ENCODE measurements around the gene CHST11. TPM values are rescaled to one million over a fixed set of nuclear protein-coding genes. Genes with fewer than 3 reads are reported as not detected.

CHST11 gene
- total RNA-seq, 1 experiment from 2014 or later: 1.1 TPM

GRCh38 chr12:104575442-104576186 is 118.9 kb downstream of the CHST11 start:
- Histone ChIP-seq H3K27me3 (replicated peaks; ENCODE audit: insufficient read depth, low read depth, low read length, poor library complexity) (no peaks in the 10 kb centered on the region), H3K9me3 (ENCODE audit: low read depth, low read length, poor library complexity, severe bottlenecking) (no peaks in the 10 kb centered on the region), H3K4me1 (ENCODE audit: insufficient read depth, low read length, poor library complexity, severe bottlenecking) (no peaks in the 10 kb centered on the region), H3K4me3 (ENCODE audit: low read depth, low read length, poor library complexity, severe bottlenecking) (no peak overlapping the region), H3K27ac (ENCODE audit: low read depth, low read length, poor library complexity, severe bottlenecking) (no peak overlapping the region), H3K36me3 (ENCODE audit: insufficient read depth, low read length, poor library complexity, severe bottlenecking) (no peaks in the 10 kb centered on the region)
- no TSS peak for BruUV-seq (replicated peaks)
- POLR2A ChIA-PET (ENCODE audit: low non-redundant PET): no interaction called here
- TF ChIP-seq, protein P1, sequence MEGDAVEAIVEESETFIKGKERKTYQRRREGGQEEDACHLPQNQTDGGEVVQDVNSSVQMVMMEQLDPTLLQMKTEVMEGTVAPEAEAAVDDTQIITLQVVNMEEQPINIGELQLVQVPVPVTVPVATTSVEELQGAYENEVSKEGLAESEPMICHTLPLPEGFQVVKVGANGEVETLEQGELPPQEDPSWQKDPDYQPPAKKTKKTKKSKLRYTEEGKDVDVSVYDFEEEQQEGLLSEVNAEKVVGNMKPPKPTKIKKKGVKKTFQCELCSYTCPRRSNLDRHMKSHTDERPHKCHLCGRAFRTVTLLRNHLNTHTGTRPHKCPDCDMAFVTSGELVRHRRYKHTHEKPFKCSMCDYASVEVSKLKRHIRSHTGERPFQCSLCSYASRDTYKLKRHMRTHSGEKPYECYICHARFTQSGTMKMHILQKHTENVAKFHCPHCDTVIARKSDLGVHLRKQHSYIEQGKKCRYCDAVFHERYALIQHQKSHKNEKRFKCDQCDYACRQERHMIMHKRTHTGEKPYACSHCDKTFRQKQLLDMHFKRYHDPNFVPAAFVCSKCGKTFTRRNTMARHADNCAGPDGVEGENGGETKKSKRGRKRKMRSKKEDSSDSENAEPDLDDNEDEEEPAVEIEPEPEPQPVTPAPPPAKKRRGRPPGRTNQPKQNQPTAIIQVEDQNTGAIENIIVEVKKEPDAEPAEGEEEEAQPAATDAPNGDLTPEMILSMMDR (conservative IDR thresholded peaks at IDR 0.05; ENCODE audit: low read depth, low read length): no peak
- no peak for TF ChIP-seq EZH2 (IDR thresholded peaks at IDR 0.05; ENCODE audit: borderline replicate concordance, low read depth, low read length, poor library complexity, severe bottlenecking)
- CTCF ChIA-PET: no interaction called here
- intact Hi-C loops (cut with micrococcal nuclease; ENCODE audit: unreplicated experiment): no loop called here
- no peak for DNase-seq (ENCODE audit: low spot score)

DNA sequence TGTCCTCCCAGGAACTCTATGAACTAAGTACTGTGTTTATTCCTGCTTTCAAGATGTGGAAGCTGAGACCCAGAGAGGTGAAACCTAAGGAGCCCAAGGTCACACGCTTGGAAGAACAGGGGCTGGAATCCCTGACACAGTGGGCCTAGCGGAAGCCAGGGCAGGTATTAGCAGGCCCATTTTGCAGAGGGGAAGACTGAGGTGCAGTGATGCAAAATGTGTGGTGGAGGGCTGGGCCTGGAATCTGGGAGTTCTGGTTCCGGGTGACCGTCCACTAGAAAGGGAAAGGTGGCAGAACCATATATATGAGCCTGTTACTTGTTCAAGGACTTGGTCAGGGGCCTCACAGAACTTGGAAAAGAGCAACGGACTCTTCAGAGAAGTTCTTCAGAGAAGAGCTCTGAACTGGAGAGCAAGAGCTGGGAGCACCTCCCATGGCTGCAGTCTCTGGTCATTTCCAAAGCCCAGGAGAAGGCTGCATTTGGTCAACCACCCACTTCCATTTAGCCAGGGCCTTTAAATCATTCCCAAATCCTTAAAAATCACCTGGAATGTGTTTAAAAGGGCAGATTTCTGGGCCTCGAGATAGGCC is 119.5 kb downstream of the CHST11 start:
- no peaks in the 10 kb centered on the region for H3K9me3 ChIP-seq (ENCODE audit: low read depth, low read length, poor library complexity, severe bottlenecking)
- ChIA-PET CTCF (no interaction called here), POLR2A (ENCODE audit: low non-redundant PET) (no interaction called here)
- H3K4me1 ChIP-seq (ENCODE audit: insufficient read depth, low read length, poor library complexity, severe bottlenecking): no peaks in the 10 kb centered on the region
- H3K36me3 ChIP-seq (ENCODE audit: insufficient read depth, low read length, poor library complexity, severe bottlenecking): no peaks in the 10 kb centered on the region
- intact Hi-C loops (cut with micrococcal nuclease; ENCODE audit: unreplicated experiment): no loop called here
- no peak for DNase-seq (ENCODE audit: low spot score)
- TF ChIP-seq EZH2 (IDR thresholded peaks at IDR 0.05; ENCODE audit: borderline replicate concordance, low read depth, low read length, poor library complexity, severe bottlenecking): no peak
- TF ChIP-seq, protein P1 (conservative IDR thresholded peaks at IDR 0.05; ENCODE audit: low read depth, low read length): no peak
- no peak overlapping the region for H3K27ac ChIP-seq (ENCODE audit: low read depth, low read length, poor library complexity, severe bottlenecking)
- BruUV-seq (replicated peaks): no TSS peak
- H3K4me3 ChIP-seq (ENCODE audit: low read depth, low read length, poor library complexity, severe bottlenecking): no peak overlapping the region
- H3K27me3 ChIP-seq (replicated peaks; ENCODE audit: insufficient read depth, low read depth, low read length, poor library complexity): no peaks in the 10 kb centered on the region

DNA sequence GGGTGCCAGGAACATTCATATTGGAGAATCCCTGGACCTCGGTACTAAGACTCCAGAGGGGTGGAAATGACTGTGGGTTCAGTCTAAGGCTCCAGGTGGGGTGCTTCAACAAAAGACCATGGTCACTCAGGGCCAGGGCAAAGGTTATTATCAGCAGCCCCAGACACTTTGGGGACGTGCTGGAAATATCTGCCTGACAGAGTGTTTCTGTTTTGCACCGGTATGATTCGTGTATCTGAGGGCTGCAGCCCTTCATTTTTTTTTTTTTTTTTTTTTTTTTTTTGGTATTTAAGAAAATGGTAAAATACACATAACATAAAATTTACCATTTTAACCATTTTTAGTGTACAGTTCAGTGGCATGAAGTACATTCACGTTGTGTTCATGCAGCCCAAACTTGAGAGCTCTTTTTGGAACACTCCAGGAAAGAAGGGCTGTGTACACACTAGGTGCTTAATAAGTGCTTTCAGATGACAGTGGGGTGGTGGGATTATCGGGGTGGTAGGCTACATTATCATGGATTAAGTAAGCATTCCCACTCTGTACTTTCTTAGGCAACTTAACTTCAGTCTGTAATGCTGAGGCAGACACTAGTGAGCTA is 120.3 kb downstream of the CHST11 start:
- CTCF ChIA-PET: no interaction called here
- no peak overlapping the region for H3K4me3 ChIP-seq (ENCODE audit: low read depth, low read length, poor library complexity, severe bottlenecking)
- H3K27ac ChIP-seq (ENCODE audit: low read depth, low read length, poor library complexity, severe bottlenecking): no peak overlapping the region
- H3K4me1 ChIP-seq (ENCODE audit: insufficient read depth, low read length, poor library complexity, severe bottlenecking): no peaks in the 10 kb centered on the region
- POLR2A ChIA-PET (ENCODE audit: low non-redundant PET): no interaction called here
- TF ChIP-seq, protein P1 (conservative IDR thresholded peaks at IDR 0.05; ENCODE audit: low read depth, low read length): no peak
- no peak for TF ChIP-seq EZH2 (IDR thresholded peaks at IDR 0.05; ENCODE audit: borderline replicate concordance, low read depth, low read length, poor library complexity, severe bottlenecking)
- no peaks in the 10 kb centered on the region for H3K27me3 ChIP-seq (replicated peaks; ENCODE audit: insufficient read depth, low read depth, low read length, poor library complexity)
- no peaks in the 10 kb centered on the region for H3K36me3 ChIP-seq (ENCODE audit: insufficient read depth, low read length, poor library complexity, severe bottlenecking)
- BruUV-seq (replicated peaks): no TSS peak
- no peak for DNase-seq (ENCODE audit: low spot score)
- intact Hi-C loops (cut with micrococcal nuclease; ENCODE audit: unreplicated experiment): no loop called here
- no peaks in the 10 kb centered on the region for H3K9me3 ChIP-seq (ENCODE audit: low read depth, low read length, poor library complexity, severe bottlenecking)

All from A673 (cell line).